GM19397 (cell line): ENCODE data around the gene NR2C2AP.

Experiments
- ATAC-seq: cut with Tn5 transposase; IDR thresholded peaks from one replicate; pipeline ENCODE4 v1.9.1; 2021; ENCODE audit warnings: mild to moderate bottlenecking, moderate library complexity; ENCODE audit not compliant: unreplicated experiment

The NR2C2AP gene

DNA sequence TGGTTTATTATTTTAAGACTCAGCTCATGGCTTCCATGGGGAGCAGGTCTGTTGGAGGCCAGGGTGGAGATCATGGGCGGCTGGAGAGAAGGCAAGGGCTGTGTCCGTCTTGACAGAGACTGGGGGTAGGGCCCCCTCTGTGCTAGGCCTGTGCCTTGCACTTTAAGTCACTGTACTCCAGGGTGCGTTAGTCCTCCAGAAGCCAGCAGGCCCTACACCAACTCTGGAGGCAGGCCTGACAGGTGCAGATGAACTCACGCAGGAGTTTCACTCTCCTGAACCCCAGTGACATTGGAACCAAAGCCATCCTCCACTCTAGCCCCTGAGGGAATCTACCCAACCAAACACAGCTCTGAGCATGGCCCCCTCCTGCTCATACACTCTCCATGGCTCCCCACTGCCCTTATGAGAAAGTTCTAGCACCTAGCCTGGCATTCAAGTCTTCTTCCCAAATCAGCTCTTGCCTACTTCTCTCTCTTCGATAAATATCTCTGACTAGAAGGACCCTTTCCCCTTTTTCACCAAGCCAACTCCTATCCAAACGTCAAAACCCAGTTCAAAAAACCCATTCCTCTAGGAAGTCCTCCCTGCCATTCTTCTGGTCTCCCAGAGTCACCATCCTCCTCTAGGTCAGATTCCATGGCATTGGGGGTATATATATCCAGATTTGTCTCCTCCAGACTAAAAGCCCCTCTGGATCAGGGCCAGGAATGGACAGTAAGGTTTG lies 48.3 kb downstream of the NR2C2AP start:
- no peak for ATAC-seq

GRCh38 chr19:19152668-19153384 lies 50.4 kb downstream of the NR2C2AP start:
- no peak for ATAC-seq

- ATAC-seq, result peak; percentile 47
Observed at GRCh38 chr19:19151418-19151817, 51.8 kb downstream of the NR2C2AP start.
